Ovary (tissue), 9 donors: Measurements from ENCODE around the gene TMEM235. TPM values are rescaled to one million over a fixed set of nuclear protein-coding genes. Genes with fewer than 3 reads are reported as not detected.

Source experiments
- DNase-seq, 5 donors: peaks; one replicate each; pipeline ENCODE4 v3.0.0-alpha.2; 2019 to 2020
- H3K27ac ChIP-seq, 2 donors: fragments of 200-600 bp; one replicate each; pipeline versions ENCODE4 v1.5.1 to v1.8.0; 2019 to 2022
- H3K27me3 ChIP-seq: fragments of 200-600 bp; one replicate; pipeline ENCODE4 v1.8.0; 2022
- H3K36me3 ChIP-seq: fragments of 200-600 bp; sonication (generic); one replicate; pipeline ENCODE4 v1.5.1; 2019
- H3K4me1 ChIP-seq: one replicate; pipeline ENCODE4 v1.8.1; 2013; ENCODE audit warnings: mild to moderate bottlenecking, moderate library complexity; ENCODE audit not compliant: insufficient read depth
- H3K4me3 ChIP-seq: fragments of 200-600 bp; sonication (generic); one replicate; pipeline ENCODE4 v1.5.1; 2017
- H3K9me3 ChIP-seq, 2 donors: fragments of 200-600 bp in 1 of 2; sonication (generic) in 1 of 2; one replicate each; pipeline versions ENCODE4 v1.5.1 to v1.8.1; 2013 to 2019; ENCODE audit warnings: mild to moderate bottlenecking in 1 of 2, moderate library complexity in 1 of 2
- EP300 ChIP-seq: sonication (generic); formaldehyde crosslinking; IDR thresholded peaks from one replicate; pipeline ENCODE4 v1.6.1; 2017; ENCODE audit warnings: antibody characterized with exemption
- POLR2A ChIP-seq: fragments of 450-650 bp; IDR thresholded peaks from one replicate; pipeline ENCODE4 v1.6.1; 2017; ENCODE audit warnings: antibody characterized with exemption, mild to moderate bottlenecking, moderate library complexity
- WGBS, 3 donors: extraction: QIAGEN DNeasy Blood & Tissue Kit in 1 of 3; methylation state at CpG; one replicate each; pipeline versions ENCODE4 v1.1.5 to v1.1.7; 2013 to 2017; 5-methylcytosine and 5-hydroxymethylcytosine counted together
- intact Hi-C, 4 donors: fragments of 100-400 bp; cut with DNase I; formaldehyde crosslinking; loops; one replicate each; pipeline versions ENCODE4 v1.11.0 to v1.15.1; 2022 to 2023
- polyA plus RNA-seq, 2 donors: library from polyadenylated mRNA; stranded (reverse); fragments of 200-250 nt in 1 of 2; fragments of 350-450 nt in 1 of 2; fragmentation: Illumina TruSeq in 1 of 2; extraction: RNeasy Lipid Tissue Mini Kit (QIAGEN cat#74804) in 1 of 2; gene quantifications; one replicate each; pipeline ENCODE4 v1.2.3, GENCODE V29; 2013 to 2014
- total RNA-seq, 7 donors: library from RNA; depleted of rRNA in 2 of 7; stranded (reverse); fragments of >200 nt in 2 of 7; fragmentation: NEBNext Ultra II Directional in 3 of 7; extraction: Animal tissue kit (Norgen Biotek cat#: 25700) in 3 of 7; gene quantifications; one replicate each; pipeline versions ENCODE4 v1.1.0 to v1.2.4, GENCODE V29; 2016 to 2023
- TF ChIP-seq, protein P1 (sequence below), 3 donors: fragments of 450-650 bp in 2 of 3; fragments of 200-600 bp in 1 of 3; IDR thresholded peaks; one replicate each; pipeline versions ENCODE4 v1.5.1 to v1.8.0; 2016 to 2022; ENCODE audit warnings: antibody characterized with exemption in 3 of 3, mild to moderate bottlenecking in 1 of 3
- donor health status: DM: no; HTN: no; CAD: no; lungs with moderate emphysema.
- donor health status: DM: no; HTN: no; CAD: no.
- donor health status: Bipolar disorder and iron deficiency.
- donor health status: DM: yes; HTN: yes; CAD: no.
- donor health status: DM: no; HTN: no; CAD: no.
- donor health status: DM: yes; HTN: yes; CAD: no.

Gene TMEM235
- total and polyA plus RNA-seq, 9 donors: 0.07 TPM; not detected in 8

- no peaks in the 10 kb centered on the region for H3K27me3 ChIP-seq
- intact Hi-C loops: no loop called here
- H3K27ac ChIP-seq: peak overlapping the region in 1 of 2 donors; percentile 40
- H3K9me3 ChIP-seq: no peaks in the 10 kb centered on the region
- no peak overlapping the region for H3K4me3 ChIP-seq
- H3K36me3 ChIP-seq: no peaks in the 10 kb centered on the region
- DNase-seq: peak in 2 of 5 donors; percentile 17 to 56
- peaks cover 15% of the 10 kb centered on the region for H3K4me1 ChIP-seq
- TF ChIP-seq, protein P1, sequence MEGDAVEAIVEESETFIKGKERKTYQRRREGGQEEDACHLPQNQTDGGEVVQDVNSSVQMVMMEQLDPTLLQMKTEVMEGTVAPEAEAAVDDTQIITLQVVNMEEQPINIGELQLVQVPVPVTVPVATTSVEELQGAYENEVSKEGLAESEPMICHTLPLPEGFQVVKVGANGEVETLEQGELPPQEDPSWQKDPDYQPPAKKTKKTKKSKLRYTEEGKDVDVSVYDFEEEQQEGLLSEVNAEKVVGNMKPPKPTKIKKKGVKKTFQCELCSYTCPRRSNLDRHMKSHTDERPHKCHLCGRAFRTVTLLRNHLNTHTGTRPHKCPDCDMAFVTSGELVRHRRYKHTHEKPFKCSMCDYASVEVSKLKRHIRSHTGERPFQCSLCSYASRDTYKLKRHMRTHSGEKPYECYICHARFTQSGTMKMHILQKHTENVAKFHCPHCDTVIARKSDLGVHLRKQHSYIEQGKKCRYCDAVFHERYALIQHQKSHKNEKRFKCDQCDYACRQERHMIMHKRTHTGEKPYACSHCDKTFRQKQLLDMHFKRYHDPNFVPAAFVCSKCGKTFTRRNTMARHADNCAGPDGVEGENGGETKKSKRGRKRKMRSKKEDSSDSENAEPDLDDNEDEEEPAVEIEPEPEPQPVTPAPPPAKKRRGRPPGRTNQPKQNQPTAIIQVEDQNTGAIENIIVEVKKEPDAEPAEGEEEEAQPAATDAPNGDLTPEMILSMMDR (IDR thresholded peaks at IDR 0.05): no peak
- TF ChIP-seq POLR2A (no peak), EP300 (no peak)
- WGBS, 3 donors: 48 to 58% (median 53%) methylated on average over 26 of the region's 26 CpGs
Measured at GRCh38 chr17:78267253-78268073, 36.0 kb downstream of the TMEM235 start.

DNA sequence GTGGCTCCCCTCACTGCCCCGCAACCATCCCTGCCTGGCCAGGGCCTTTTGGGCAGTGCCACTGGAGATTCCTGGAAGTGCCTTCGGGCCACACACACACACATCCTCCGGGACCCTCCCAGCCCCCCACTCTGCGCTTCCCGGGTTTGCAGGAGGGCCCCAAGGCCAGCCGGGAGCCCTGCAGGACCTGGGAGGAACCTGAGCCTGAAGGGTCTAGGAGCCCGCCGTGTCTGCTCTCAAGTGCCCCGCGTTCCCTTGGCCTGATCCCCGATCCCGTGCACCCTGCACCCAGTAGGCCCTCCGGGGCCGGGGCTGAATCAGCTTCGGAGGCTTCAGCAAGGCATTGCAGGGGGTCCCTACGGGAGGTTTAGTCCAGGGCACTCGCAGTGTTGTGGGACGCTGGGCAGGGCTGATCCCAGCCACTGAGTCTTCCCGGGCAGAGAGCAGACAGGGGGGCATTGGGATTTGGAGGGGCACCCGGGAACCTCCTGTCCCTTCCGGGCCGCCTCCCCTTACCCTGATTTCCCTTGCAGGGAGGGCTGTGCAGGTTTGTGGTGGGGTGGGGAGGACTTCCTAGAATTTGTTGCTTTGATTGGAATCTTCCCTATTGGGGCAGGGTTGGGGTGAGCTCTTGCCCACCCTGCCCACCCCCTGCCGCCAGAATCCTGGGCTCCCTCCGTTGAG, 36.9 kb downstream of the TMEM235 start:
- H3K36me3 ChIP-seq: no peaks in the 10 kb centered on the region
- no peak overlapping the region for H3K4me3 ChIP-seq
- H3K4me1 ChIP-seq: peaks cover 18% of the 10 kb centered on the region
- H3K27me3 ChIP-seq: no peaks in the 10 kb centered on the region
- TF ChIP-seq POLR2A (no peak), EP300 (no peak)
- TF ChIP-seq, protein P1 (IDR thresholded peaks at IDR 0.05): no peak
- H3K9me3 ChIP-seq: no peaks in the 10 kb centered on the region
- 44 to 63% (median 48%) methylated on average over 20 to 24 of the region's 24 CpGs for WGBS, 3 donors
- DNase-seq: peak in 1 of 5 donors; percentile 26
- intact Hi-C loops: no loop called here
- H3K27ac ChIP-seq: no peak overlapping the region

GRCh38 chr17:78268951-78269905, 37.8 kb downstream of the TMEM235 start:
- TF ChIP-seq POLR2A: no peak
- no peak for TF ChIP-seq EP300
- TF ChIP-seq, protein P1 (IDR thresholded peaks at IDR 0.05): no peak
- Histone ChIP-seq H3K27ac (peak overlapping the region in 1 of 2 donors; percentile 27), H3K27me3 (no peaks in the 10 kb centered on the region), H3K4me3 (no peak overlapping the region), H3K4me1 (peaks cover 18% of the 10 kb centered on the region), H3K9me3 (no peaks in the 10 kb centered on the region), H3K36me3 (no peaks in the 10 kb centered on the region)
- 22 to 33% (median 28%) methylated on average over 33 to 34 of the region's 34 CpGs for WGBS, 3 donors
- peak in 3 of 5 donors; percentile 55 to 73 (median 60) for DNase-seq
- intact Hi-C loops: no loop called here

GRCh38 chr17:78269955-78270381, 38.5 kb downstream of the TMEM235 start:
- no peak overlapping the region for H3K4me3 ChIP-seq
- no peak overlapping the region for H3K27ac ChIP-seq
- DNase-seq: no peak
- no peaks in the 10 kb centered on the region for H3K36me3 ChIP-seq
- WGBS, 3 donors: 80 to 88% (median 87%) methylated on average over 8 of the region's 8 CpGs
- peaks cover 18% of the 10 kb centered on the region for H3K4me1 ChIP-seq
- H3K9me3 ChIP-seq: no peaks in the 10 kb centered on the region
- TF ChIP-seq, protein P1 (IDR thresholded peaks at IDR 0.05): no peak
- TF ChIP-seq EP300 (no peak), POLR2A (no peak)
- intact Hi-C loops: no loop called here
- no peaks in the 10 kb centered on the region for H3K27me3 ChIP-seq
